ENCODE data around the gene MAP2K2. TPM values are rescaled to one million over a fixed set of nuclear protein-coding genes. Genes with fewer than 3 reads are reported as not detected.
"Not testable (repeated sequence)": the region's sequence is repeated elsewhere in the genome, so short reads cannot be mapped to it uniquely, and the experiment has no call there.

Gene MAP2K2
- total RNA-seq, 2 donors from 2014 or later = 191 TPM

- DNase-seq = no peak
- Histone ChIP-seq H3K4me3 (ENCODE audit: low read length) (no peak overlapping the region), H3K4me1 (ENCODE audit: control insufficient read depth, insufficient read depth, low read length) (no peaks in the 10 kb centered on the region), H3K9me3 (ENCODE audit: control insufficient read depth, low read length) (no peaks in the 10 kb centered on the region), H3K36me3 (ENCODE audit: control insufficient read depth, insufficient read depth, low read length) (no peaks in the 10 kb centered on the region), H3K9ac (ENCODE audit: extremely low read depth, low read length, poor library complexity, severe bottlenecking) (no peak overlapping the region), H3K27ac (ENCODE audit: low read depth, low read length) (no peak overlapping the region), H3K27me3 (ENCODE audit: control insufficient read depth, insufficient read depth, low read length, poor library complexity, severe bottlenecking) (peaks cover 4% of the 10 kb centered on the region)
- 81 to 84% methylated on average over 12 to 17 of the region's 17 CpGs for WGBS, 2 experiments (ENCODE audit: insufficient coverage in 1 of 2, insufficient read length in 1 of 2)
- TF ChIP-seq, protein P1, sequence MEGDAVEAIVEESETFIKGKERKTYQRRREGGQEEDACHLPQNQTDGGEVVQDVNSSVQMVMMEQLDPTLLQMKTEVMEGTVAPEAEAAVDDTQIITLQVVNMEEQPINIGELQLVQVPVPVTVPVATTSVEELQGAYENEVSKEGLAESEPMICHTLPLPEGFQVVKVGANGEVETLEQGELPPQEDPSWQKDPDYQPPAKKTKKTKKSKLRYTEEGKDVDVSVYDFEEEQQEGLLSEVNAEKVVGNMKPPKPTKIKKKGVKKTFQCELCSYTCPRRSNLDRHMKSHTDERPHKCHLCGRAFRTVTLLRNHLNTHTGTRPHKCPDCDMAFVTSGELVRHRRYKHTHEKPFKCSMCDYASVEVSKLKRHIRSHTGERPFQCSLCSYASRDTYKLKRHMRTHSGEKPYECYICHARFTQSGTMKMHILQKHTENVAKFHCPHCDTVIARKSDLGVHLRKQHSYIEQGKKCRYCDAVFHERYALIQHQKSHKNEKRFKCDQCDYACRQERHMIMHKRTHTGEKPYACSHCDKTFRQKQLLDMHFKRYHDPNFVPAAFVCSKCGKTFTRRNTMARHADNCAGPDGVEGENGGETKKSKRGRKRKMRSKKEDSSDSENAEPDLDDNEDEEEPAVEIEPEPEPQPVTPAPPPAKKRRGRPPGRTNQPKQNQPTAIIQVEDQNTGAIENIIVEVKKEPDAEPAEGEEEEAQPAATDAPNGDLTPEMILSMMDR (conservative IDR thresholded peaks at IDR 0.05) = no peak
- Mint-ChIP-seq H3K4me3 (no peak overlapping the region), H3K27ac (no peak overlapping the region), H3K27me3 (ENCODE audit: insufficient read depth) (peaks cover 44% of the 10 kb centered on the region), H3K4me1 (no peaks in the 10 kb centered on the region), H3K36me3 (ENCODE audit: low read depth) (no peaks in the 10 kb centered on the region), H3K9me3 (no peaks in the 10 kb centered on the region)
Measured at GRCh38 chr19:4149518-4150288, 25.8 kb upstream of the MAP2K2 start.

DNA sequence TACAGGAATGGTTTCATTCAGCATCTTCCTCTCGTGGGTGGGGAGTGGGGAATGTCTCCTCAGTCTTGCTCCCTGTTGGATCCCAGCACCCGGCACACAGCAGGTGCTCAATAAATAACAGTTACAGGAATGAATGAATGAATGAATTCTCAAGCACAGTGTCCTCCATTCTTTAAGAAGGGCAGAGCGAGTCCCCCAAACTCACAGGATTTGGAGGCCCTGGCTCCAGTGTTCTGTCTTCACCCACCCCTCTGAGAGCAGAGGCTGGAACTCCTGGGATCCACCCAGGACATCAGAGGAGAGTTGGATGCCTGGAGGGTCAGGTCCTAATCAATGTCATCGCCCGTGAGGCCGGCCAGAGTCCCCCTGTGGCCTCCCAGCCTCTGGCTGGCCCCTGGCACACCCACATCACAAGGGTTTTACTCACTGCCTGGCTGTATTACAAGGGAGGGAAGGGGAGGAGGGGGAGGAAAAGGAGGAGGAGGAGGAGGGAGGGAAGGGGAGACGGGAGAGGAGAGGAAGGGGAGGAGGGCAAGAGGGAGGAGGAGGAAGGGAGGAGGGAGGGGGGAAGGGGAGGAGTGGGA, 20.8 kb upstream of the MAP2K2 start:
- Mint-ChIP-seq H3K9me3 (no peaks in the 10 kb centered on the region), H3K36me3 (ENCODE audit: low read depth) (no peaks in the 10 kb centered on the region), H3K4me1 (peaks cover 1% of the 10 kb centered on the region), H3K27me3 (ENCODE audit: insufficient read depth) (peaks cover 38% of the 10 kb centered on the region), H3K4me3 (no peak overlapping the region), H3K27ac (no peak overlapping the region)
- DNase-seq = no peak
- H3K9ac ChIP-seq (ENCODE audit: extremely low read depth, low read length, poor library complexity, severe bottlenecking) = no peak overlapping the region
- no peak overlapping the region for H3K27ac ChIP-seq (ENCODE audit: low read depth, low read length)
- 34% methylated on average over 7 of the region's 7 CpGs; no CpG with 5 or more reads in 1 of the 2 experiments for WGBS, 2 experiments (ENCODE audit: insufficient coverage in 1 of 2, insufficient read length in 1 of 2)
- no peaks in the 10 kb centered on the region for H3K9me3 ChIP-seq (ENCODE audit: control insufficient read depth, low read length)
- H3K27me3 ChIP-seq (ENCODE audit: control insufficient read depth, insufficient read depth, low read length, poor library complexity, severe bottlenecking) = peaks cover 4% of the 10 kb centered on the region
- H3K4me1 ChIP-seq (ENCODE audit: control insufficient read depth, insufficient read depth, low read length) = no peaks in the 10 kb centered on the region
- no peak overlapping the region for H3K4me3 ChIP-seq (ENCODE audit: low read length)
- TF ChIP-seq, protein P1 (conservative IDR thresholded peaks at IDR 0.05) = no peak
- no peaks in the 10 kb centered on the region for H3K36me3 ChIP-seq (ENCODE audit: control insufficient read depth, insufficient read depth, low read length)

- not testable (repeated sequence) for H3K27me3 ChIP-seq (ENCODE audit: control insufficient read depth, insufficient read depth, low read length, poor library complexity, severe bottlenecking); H3K9ac ChIP-seq (ENCODE audit: extremely low read depth, low read length, poor library complexity, severe bottlenecking); H3K4me1 ChIP-seq (ENCODE audit: control insufficient read depth, insufficient read depth, low read length); H3K27ac ChIP-seq (ENCODE audit: low read depth, low read length); DNase-seq; H3K36me3 Mint-ChIP-seq (ENCODE audit: low read depth); H3K36me3 ChIP-seq (ENCODE audit: control insufficient read depth, insufficient read depth, low read length); H3K4me3 Mint-ChIP-seq; H3K9me3 Mint-ChIP-seq; H3K9me3 ChIP-seq (ENCODE audit: control insufficient read depth, low read length); H3K4me3 ChIP-seq (ENCODE audit: low read length); H3K4me1 Mint-ChIP-seq; H3K27ac Mint-ChIP-seq
- 78% methylated on average over 1 of the region's 1 CpG; no CpG with 5 or more reads in 1 of the 2 experiments for WGBS, 2 experiments (ENCODE audit: insufficient coverage in 1 of 2, insufficient read length in 1 of 2)
- H3K27me3 Mint-ChIP-seq (ENCODE audit: insufficient read depth) = peaks cover 28% of the 10 kb centered on the region
Measured at GRCh38 chr19:4142916-4143315, 19.0 kb upstream of the MAP2K2 start.
